NCI-H2196 treated with DMSO at 0.1 percent for 48 hours (cell line): Measurements from ENCODE around the gene ULK2.

Experiments used
- DNase-seq: peaks from one replicate; lab custom pipeline; 2025; ENCODE audit not compliant: unreplicated experiment; lab: John Stamatoyannopoulos, UW

ULK2 gene

DNA sequence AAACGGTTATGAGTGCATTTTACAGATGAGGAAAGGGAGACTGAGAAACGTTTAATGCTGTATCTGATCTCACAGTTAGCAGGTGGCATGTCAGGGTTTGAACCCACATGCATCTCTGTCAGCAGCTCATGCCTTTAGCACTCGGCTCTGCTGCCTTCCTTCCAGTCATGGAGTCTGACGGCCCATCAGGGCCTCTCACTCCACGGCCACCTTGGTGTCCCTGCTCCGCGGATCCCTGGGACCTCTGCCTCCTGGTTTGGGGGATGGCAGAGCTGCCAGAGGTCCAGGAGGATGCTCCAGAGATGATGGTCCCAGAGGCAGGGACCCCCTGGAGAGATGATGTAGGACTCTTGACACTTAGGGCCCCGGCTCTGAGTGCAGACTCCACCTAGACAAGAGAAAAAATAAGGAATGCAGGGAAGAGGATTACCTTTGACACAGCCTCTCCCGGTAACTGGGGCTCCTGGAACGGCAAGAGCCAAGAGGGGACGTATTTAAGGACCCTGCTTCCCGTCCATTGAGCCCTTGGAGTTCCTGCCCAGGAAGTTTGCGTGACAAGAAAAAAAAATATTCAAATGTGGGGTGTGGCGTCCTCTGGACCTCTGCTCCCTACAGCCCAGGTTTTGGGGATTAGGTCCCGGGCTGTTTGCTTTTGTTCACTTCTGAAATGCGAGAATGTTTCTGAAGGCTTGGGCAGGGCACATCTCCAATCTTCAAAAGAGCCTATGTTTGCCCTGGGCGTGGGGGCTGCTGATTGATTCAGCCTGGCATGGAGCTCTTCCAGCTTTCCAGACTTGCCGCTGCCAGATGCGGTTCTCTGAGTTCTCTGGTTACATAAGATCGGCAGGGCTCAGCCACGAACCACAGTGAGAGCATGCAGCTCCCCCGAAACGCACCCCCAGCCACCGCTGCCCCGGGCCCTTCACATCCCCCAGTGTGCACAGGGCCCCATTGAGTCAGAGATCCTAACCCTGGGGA lies 119.6 kb downstream of the ULK2 start, which contains the start of gene ALDH3A1:
Gene ALDH3A1, minus strand, starts transcription at position 470 of the 978 bp plus-strand sequence. CDS start 3,169 bp downstream, outside the sequence.
- no peak for DNase-seq

DNA sequence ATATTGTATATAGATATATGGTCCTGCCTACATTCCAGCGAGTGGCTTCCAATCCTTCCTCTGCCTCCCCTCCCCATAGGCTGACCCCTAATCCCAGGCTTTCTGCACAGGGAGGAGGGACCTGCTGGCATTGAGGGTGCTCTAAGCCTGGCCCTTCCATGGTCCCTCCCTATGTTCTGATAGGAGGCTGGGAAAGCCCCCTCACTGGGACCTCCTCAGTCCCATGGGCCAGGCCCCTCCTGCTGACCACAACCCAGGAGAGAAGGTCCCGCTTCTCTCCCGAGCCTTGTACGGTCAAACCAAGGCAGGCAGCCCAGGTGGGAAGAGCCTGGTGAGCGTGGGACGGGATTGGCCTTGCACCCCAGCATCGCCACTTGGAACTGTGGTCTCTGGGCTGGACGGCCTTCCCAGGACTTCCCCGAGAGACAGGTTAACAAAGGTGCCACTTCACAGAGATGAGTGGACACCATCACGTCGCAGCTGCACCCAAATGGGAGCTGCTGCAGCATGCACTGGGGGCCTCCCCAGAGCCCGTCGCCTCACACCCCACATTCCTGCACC lies 120.5 kb downstream of the ULK2 start:
- no peak for DNase-seq

DNA sequence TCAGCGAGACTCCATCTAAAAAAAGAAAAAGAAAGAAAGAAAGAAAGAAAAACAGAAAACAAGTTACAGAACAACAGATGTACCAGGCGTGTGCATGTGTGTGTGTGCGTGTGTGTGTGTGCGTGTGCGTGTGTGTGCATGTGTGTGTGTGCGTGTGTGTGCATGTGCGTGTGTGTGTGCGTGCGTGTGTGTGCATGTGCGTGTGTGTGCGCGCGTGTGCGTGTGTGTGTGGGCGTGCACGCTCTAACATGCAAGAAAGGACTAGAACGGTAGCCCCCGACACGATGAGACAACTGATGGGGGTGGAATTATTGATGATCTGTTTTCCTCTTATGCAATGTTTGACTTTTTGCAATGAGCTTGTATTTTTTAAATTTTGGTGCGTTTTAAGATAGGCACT lies 121.2 kb downstream of the ULK2 start:
- DNase-seq: no peak

DNA sequence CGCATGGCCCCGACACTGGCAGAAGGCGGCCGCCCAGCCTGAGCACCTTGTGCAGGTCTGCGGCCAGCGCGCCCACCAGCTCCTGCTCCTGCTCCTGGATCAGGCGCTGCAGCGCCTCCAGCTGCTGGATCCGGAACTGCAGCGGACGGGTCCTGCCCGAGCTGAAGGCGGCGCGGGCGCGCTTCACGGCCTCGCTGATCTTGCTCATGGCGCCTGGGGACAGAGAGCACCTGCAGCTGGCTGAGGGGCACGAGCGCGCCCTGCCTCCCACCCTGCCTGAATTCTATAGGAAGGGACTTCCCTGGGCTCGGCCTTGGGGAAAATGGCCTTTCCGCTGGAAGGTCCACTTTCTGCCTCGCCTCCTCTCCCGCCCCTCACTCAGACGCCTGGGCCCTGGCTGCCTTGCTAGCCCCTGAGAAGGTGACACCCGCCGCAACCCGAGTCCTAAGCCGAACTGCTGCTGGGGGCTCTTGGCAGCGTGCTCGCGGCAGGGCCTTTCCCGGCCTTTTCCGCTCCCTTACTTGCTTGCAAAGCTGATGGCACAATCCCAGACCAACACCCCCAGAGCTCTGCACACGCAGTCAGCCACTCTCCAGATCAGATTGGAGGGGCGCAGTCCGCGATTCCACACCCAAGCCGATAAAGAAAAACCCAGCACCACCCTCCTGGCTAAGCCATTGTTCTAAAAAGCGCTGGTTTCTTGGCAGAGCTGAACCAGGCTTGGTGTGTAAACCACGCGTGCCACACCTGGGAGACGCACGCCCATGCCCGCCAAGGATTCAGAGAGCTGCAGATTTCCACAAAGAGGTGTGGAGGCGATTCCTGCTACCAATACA lies 122.6 kb downstream of the ULK2 start:
- peak; percentile 5 for DNase-seq

DNA sequence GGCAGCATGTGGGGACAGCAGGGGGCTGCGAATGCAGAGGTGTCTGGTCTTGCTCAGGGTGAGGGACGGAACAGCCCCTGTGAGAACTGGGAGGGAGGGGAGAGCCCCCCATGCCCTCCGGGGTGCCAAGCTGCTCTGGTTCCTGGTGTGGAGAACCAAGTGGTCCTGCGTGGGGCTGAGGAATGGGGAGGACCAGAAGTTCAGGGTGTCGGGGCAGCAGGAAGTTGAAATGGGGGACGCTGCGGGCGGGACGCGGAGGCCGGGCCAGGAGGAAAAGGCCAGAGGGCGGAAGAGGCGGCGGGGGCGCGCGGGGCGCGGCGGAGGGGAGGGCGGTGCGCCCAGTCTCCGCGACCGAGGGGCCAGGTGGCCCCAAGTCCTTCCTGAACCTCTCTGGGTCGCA lies 123.2 kb downstream of the ULK2 start:
- DNase-seq: no peak

DNA sequence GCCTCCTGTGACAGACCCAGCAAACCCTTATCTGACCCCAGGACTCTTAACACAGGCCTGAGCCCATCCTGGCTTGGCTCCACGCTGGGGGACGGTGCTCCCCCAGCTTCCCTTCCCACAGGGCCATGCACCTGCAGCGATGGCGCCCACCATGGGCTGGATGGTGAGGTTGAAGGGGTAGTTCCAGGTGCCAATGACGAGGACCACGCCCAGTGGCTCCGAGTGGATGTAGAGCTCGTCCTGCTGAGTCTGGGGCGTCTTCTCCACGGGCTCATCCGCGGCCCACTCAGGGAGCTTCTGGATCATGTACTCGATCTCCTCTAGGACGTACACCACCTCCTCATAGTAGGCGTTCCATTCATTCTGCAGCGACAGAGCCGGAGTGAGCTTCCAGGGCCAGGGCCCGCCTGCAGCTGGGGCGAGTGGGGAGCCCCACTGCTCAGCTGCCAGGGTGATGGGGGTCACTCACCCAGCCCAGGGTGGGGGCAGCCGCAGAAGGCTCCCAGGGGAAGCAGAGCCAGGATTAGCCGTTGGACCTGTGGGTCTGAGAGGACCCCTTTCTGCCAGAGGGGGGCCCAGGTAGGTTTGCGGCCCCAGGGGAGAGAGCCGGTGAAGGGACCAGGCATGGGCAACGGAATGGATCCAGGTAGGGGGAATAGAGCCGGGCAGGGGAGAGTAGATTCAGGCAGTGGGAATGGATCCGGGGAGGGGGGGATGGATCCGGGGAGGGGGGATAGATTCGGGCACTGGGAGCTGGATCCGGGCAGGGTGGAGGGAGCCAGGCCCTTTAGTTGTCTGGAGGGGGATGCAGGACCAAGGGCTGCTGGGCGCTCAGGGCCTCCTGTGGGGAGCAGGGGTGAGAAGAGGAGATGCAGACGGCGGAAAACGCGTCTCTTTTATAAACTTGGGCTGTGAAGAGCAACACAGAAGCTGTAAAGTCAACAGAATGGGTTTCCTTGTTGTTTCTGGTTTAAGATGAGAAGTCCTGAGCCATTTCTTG lies 124.3 kb downstream of the ULK2 start:
- no peak for DNase-seq

DNA sequence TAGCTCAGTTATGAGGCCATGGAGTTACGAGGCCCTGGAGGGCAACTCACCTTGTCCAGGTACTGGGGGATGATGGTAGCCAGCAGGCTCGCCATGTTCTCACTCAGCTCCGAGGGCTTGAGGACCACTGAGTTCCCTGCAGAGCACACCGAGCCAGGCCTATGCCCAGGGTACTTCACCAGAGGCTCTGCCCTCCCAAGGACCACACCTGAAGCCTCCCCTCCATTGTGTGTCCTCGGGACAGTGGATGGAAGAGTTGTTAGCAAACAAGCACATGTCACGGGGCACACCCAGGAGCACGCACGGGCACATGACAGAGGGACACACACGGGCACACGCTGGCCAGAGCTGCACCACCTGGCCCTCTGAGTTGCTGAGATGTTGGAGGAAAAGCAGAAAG lies 125.2 kb downstream of the ULK2 start:
- DNase-seq: no peak

DNA sequence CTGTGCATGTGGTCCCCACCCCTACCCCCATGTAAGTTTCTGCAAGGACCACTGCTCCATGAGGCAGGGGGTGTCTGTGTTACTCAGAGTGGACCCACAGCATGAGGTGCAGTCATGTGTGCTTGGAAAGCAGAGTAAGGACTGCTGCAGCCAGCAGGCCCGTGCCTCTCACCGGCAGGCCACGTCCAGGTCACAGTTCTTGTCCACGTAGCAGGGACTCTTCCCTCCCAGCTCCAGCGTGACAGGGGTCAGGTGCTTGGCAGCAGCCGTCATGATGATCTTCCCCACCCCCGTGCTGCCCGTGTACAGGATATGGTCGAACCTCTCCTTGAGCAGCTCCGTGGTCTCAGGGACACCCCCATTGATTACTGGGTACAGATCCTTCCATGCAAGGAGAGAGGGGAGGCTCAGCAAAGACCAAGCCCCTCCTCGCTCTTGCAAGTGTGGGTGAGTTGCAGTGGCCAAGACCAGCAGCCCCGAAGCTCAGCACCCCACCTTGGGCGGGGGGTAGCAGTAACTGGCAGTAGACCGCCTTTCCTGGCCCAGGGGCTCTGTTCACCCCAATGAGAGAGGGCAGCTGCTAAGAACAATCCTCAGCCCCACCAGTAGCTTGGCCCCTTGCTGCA lies 125.8 kb downstream of the ULK2 start:
- DNase-seq: no peak

DNA sequence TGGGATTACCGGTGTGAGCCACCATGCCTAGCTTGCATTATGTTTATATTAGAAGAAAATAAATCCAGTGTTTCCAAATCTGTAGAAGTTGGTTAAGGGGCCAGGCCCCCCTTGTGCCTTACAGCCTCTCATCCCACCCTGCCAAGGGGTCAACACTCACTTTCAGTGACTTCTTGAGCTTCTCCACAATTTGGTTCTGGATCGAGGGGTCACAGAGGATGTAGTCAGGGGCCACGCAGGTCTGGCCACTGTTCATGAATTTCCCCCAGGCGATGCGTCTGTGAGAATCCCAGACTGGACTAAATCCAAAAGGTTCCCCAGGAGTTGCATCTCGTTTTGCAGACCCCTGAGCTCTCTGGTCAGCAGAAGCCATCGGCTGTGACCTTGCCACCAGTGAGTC lies 126.8 kb downstream of the ULK2 start:
- no peak for DNase-seq

DNA sequence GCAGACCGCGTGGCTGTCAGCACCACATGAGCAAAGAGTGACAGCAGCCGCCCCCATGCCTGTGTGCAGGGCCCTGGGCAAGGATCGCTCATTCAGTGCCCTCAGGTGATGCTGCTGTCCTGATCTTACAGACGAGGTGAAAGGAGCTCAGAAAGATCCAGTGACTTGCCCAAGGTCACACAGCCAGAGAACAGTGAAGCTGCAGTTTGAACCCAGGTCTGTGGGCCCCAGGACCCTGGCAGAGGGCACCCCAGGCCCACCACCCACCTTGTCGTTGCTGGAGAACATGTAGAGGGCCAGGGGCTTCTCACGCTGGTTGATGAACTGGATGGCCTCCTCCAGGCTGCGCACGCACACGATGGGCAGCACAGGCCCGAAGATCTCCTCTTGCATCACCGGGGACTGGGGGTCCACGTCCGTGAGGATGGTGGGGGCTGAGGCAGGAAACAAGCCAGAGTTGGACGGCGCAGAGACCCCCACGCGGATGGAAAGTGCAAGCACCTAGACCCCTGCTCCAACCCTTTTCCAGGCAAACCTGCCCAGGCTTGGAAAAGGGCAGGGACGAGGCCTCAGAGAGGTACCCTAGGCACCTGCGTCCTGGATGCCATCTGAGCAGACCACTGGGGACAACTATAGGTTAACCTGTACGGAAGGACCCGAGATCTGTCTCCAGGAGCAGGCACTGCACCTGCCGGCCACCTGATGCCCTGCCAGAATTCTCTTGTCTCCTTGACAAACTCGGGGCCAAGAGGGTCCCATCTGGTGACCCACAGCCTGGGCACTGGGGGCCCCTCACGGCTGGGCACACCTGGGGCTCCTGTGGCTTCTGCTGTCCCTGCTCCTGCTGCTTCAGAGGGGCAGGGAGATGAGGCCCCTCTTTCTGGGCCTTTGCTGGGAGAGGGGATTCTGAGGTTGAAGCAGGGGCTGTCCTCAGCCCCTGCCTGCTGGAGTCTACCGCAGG lies 128.2 kb downstream of the ULK2 start:
- no peak for DNase-seq

DNA sequence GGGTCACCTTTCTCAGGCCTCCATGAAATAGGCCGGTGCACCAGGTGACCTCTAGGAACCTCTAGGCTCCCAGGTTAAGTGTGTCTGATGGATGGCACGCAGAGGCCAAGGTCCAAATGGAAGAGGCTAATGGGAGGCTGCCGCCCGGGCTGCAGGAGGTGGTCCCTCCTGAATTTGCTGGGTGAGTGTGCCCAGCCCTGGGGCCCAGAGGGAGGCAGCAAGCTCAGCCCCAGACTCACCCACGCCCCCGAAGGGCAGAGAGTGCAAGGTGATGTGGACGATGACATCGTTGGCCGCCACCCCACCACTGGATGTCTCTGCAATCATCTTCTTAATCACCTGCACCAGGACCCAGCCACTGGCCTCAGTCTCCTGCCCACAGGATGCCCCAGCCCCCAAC lies 129.0 kb downstream of the ULK2 start:
- no peak for DNase-seq

DNA sequence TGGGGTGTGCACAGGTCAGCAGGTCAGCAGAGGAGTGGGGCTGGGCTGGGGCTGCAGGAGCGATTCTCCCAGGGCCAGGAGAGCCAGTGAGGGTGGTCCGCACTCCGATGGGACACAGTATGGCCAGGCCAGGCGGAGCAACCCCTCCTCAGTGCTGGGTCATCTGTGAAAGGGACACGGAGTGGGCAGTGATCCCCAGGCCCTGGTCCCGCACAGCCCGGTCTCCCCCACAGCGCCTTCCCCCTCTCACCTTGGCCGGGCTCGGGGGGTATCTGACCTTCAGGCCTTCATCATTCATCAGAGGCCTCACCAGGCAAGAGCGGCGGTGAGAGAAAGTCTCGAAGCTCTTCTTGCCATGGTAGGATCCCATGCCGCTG lies 129.7 kb downstream of the ULK2 start:
- DNase-seq: no peak

DNA sequence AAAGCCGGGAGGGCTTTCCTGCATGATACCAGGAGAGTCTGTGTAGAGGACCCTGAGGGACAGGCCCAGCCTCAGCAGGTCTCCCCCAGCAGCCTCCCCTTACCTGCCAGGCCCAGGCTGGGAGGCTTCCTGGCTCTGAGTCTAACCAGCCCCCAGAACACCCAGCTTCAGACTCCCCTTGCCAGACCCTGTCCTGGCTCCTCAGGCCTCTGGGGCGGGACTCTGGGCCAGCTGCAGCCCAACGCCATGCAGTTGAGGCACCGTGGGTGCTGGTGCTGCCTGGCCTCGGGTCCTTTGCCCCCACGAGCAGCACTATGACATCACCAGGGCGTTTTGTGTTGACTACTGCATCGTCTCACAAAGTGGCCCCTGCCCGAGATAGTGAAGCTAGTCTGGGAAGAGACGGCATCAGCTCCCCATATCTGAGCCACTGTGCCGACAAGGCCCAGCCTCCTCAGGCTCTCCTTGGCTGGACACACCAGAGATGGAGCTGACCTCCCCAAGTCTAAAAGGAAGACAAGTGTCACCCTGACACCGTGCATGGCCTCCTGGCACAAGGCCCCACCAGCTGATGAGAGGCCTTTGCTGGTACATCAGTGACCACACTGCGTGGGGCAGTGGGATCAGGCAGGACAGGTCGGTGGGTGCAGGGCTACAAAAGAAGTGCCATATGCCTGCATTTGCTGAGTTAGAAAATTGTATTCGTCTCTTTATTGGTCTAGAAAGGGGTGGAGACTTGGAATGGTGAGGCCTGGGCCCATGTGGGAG lies 130.2 kb downstream of the ULK2 start:
- DNase-seq: no peak

DNA sequence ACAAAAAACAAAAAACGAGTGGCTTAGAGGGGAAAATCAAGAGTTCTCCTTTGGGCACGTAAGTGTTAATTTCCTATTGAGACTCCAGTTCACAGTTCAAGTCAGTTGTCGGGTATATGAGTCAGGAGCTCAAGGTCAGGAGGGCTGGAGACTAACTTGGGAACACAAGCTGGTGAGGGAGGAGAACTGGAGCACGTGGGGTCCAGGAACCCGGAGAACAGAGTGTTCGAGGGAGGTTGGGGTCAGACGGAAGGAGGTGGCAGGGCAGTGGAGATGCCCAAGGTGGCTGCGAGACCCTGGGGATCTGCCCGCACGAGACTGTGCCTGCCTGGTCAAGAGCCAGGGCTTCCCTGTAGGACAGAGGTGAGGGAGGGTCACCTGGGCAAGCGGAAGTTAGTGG lies 131.7 kb downstream of the ULK2 start:
- DNase-seq: no peak

DNA sequence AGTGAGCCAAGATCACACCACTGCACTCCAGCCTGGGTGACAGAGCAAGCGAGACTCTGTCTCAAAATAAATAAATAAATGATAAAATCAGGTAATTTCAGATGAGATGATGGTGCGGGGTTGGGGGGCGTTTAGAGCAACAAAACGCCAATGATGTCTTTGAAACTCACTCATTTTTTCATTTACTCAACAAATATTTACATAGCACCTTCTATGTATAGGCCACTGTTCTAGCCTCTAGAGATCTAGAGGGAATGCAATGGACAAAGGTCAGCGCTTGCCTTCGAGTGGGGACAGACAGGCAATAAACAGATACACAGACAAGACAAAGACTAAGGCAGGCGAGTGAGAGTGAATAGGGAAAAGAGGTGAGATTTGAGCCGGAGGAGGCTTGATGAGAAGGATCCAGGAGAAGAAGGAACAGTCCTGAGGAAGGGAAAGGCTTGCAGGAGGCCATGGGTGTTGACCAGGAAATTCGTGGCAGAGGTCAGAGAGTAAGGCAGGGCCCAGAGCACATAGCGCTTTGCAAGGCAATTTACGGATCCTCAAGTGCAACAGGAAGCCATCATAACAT lies 133.7 kb downstream of the ULK2 start:
- DNase-seq: no peak

DNA sequence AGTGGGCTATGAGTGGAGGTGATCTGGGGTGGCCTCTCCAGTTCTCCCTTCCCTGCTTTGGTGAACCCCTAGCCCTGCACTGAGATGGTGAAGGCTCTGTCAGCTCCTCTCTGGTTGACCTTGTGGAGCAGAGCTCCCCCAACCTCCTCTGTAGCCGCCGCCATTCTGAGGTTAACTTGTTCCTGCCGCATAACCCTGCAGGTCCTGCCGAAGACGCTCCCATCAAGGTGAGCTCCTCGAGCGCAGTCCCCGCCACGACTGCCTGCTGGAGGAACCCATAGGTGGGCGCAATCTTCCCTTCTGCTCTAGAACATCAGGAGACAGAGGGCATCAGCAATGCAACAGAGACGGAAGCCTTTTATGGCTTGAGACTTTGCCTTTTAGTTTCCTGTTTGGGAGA lies 136.1 kb downstream of the ULK2 start:
- no peak for DNase-seq

DNA sequence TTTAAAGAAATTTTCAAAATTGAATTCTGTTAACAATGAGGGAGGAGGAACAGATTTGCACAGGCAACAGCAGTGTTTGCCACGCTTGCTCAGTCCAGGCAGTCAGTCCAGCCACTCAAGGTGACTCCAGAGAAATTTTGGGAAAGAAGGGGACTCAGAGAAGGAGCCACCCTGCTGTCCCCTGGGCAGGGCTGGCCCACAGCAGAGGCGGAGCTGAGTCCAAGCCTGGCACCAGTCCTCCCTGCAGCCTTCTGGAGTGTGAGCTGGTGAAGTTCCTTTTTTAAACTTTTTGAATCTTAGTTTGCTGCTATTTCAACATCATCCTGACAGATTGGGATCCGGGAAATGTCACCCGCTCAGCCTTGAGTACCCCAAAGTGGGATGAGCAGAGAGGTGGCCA lies 136.9 kb downstream of the ULK2 start:
- DNase-seq: no peak

DNA sequence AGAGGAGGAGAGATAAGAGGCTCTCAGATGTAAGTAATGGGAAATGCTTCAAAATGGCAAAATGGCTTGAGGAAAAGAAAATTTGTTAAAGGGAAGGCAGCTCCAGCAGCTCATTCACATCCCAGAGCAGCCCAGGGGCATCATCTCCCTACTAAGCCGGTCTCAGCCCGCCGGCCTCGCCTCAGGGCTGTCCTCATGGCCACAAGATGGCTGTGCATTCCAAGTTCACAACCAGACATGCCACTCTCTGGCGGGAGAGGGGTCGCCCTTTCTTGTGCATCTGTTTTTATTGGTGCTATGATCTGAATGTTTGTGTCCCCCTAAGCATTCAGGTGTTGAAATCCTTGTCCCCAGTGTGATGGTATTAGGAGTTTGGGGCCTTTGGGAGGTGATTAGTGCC lies 137.8 kb downstream of the ULK2 start:
- no peak for DNase-seq
